Thymus (tissue), 11 donors: Measurements from ENCODE around the gene PIP4K2C. TPM values are rescaled to one million over a fixed set of nuclear protein-coding genes. Genes with fewer than 3 reads are reported as not detected.
"Not testable (repeated sequence)": the region's sequence is repeated elsewhere in the genome, so short reads cannot be mapped to it uniquely, and the experiment has no call there.

Source experiments
- DNase-seq, 9 donors: peaks; one replicate each; pipeline ENCODE4 v3.0.0-alpha.2; 2013; ENCODE audit warnings: low spot score in 9 of 9, low read depth in 6 of 9, missing footprints in 1 of 9
- H3K27ac ChIP-seq, 2 donors: one replicate each; pipeline ENCODE4 v1.5.1; 2013; ENCODE audit warnings: control low read depth in 1 of 2, low read depth in 1 of 2, low read length in 1 of 2, mild to moderate bottlenecking in 1 of 2, moderate library complexity in 1 of 2
- H3K27me3 ChIP-seq, 2 donors: one replicate each; pipeline ENCODE4 v1.5.1; 2013; ENCODE audit warnings: low read length in 1 of 2; ENCODE audit not compliant: control insufficient read depth in 2 of 2, insufficient read depth in 1 of 2
- H3K36me3 ChIP-seq, 2 donors: one replicate each; pipeline ENCODE4 v1.5.1; 2013; ENCODE audit warnings: low read length in 1 of 2, mild to moderate bottlenecking in 1 of 2, moderate library complexity in 1 of 2; ENCODE audit not compliant: control insufficient read depth in 2 of 2, insufficient read depth in 2 of 2
- H3K4me1 ChIP-seq, 2 donors: one replicate each; pipeline ENCODE4 v1.5.1; 2013; ENCODE audit warnings: low read length in 2 of 2; ENCODE audit not compliant: control insufficient read depth in 2 of 2, insufficient read depth in 2 of 2
- H3K4me3 ChIP-seq, 2 donors: one replicate each; pipeline ENCODE4 v1.5.1; 2013; ENCODE audit warnings: low read length in 2 of 2, control low read depth in 1 of 2, mild to moderate bottlenecking in 1 of 2
- H3K9me3 ChIP-seq, 2 donors: one replicate each; pipeline ENCODE4 v1.5.1; 2013; ENCODE audit warnings: low read length in 1 of 2, mild to moderate bottlenecking in 1 of 2; ENCODE audit not compliant: control insufficient read depth in 2 of 2, insufficient read depth in 1 of 2
- WGBS: extraction: QIAGEN DNeasy Blood & Tissue Kit; methylation state at CpG from one replicate; pipeline ENCODE4 v1.1.7; 2013; 5-methylcytosine and 5-hydroxymethylcytosine counted together
- polyA plus RNA-seq: library from polyadenylated mRNA; stranded (reverse); fragments of 200-250 nt; gene quantifications from one replicate; pipeline ENCODE4 v1.2.3, GENCODE V29; 2013
- total RNA-seq: library from RNA; stranded (reverse); fragments of 120-200 nt; gene quantifications from one replicate; pipeline ENCODE4 v1.2.4, GENCODE V29; 2013
- donor health status: healthy.

PIP4K2C gene
- total and polyA plus RNA-seq, 2 donors, result 8.5 to 14.4 TPM

DNA sequence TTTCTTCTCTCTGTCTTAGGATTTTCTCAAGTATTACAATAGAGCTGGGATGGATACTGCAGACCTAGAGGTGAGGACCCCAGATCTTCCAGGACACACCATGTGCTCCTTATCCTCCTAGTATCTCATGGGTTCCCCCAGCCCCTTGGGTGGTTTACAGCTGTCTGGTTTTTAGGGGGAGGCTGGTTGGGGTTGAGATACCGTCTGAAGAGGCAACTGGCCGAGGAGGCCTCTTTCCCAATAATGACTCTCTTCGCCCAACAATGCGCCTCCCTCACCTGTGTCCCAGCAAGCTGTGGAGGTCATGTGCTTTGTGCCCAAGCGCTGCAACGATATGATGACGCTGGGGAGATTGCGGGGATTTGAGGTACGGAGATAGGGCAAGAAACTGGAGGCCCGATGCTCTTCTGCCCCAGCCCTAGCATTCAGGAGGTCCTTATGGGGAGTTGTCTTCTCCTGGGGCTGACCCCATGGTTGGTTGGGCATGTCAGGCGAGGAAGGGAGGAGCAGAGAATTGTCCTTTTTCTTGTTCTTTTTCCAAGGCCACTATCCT, 24.0 kb downstream of the PIP4K2C start:
- Histone ChIP-seq H3K4me1 (peaks cover 8 to 32% of the 10 kb centered on the region in 2 donors), H3K27ac (no peak overlapping the region), H3K27me3 (peaks cover 48 to 99% of the 10 kb centered on the region in 2 donors), H3K4me3 (no peak overlapping the region), H3K36me3 (no peaks in the 10 kb centered on the region), H3K9me3 (peaks cover 0 to 3% of the 10 kb centered on the region in 2 donors)
- DNase-seq, result no peak
- WGBS, result 87% methylated on average over 11 of the region's 11 CpGs

DNA sequence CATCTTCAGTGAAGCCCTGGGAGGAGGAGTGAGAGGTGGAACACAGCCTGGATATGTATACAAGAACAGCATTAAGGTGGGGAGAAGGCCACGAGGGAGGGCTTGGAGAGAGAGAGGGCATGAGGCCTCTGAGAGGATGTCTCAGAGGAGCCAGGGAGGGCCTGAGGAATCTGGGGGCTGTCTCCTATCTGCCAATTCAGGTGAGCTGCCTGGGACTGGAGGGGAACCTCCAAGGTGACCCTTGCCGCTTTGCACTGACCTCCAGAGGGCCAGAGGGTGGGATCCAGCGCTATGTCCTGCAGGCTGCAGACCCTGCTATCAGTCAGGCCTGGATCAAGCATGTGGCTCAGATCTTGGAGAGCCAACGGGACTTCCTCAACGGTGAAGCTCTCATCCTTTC, 24.6 kb downstream of the PIP4K2C start:
- Histone ChIP-seq H3K27ac (no peak overlapping the region), H3K36me3 (no peaks in the 10 kb centered on the region), H3K9me3 (peaks cover 0 to 4% of the 10 kb centered on the region in 2 donors), H3K4me3 (no peak overlapping the region), H3K27me3 (peaks cover 52 to 99% of the 10 kb centered on the region in 2 donors), H3K4me1 (peaks cover 8 to 27% of the 10 kb centered on the region in 2 donors)
- no peak for DNase-seq
- 92% methylated on average over 5 of the region's 5 CpGs for WGBS

DNA sequence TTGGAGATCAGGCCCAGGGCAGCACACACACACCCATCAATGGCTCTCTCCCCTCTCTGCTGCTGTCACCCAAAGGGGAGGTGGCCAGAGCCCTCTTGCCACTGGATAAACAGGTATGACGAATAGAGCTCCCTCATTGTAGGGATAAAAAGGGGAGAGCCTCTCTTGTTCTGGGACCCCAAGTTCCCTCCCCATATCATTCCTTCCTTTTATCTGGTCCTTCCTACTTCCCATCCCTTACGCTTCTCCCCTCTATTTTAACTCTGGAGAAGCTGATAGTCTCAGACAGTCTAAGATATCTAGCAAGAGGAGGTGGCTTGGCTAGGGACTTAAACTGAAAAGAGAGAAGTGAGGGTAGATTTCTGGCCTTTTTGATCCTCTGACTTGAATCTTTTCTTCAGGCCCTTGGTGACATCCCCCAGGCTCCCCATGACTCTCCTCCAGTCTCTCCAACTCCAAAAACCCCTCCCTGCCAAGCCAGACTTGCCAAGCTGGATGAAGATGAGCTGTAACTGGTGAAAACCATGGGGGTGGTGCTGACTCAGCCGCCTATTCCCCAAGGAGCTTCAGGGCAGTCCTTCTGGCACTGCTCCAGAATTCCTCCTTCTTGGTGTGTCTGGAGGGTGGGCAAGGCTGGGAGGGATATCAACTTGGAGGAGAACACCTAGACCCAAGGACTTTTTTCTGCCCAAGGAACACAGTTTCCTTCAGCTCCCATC, 25.6 kb downstream of the PIP4K2C start:
- DNase-seq, result no peak
- WGBS, result 91% methylated on average over 3 of the region's 3 CpGs
- no peaks in the 10 kb centered on the region for H3K36me3 ChIP-seq
- no peak overlapping the region for H3K4me3 ChIP-seq
- peaks cover 53 to 99% of the 10 kb centered on the region in 2 donors for H3K27me3 ChIP-seq
- H3K9me3 ChIP-seq, result peaks cover 0 to 10% of the 10 kb centered on the region in 2 donors
- no peak overlapping the region for H3K27ac ChIP-seq
- peaks cover under 1 to 29% of the 10 kb centered on the region in 2 donors for H3K4me1 ChIP-seq

GRCh38 chr12:57617942-57618341, 26.9 kb downstream of the PIP4K2C start:
- Histone ChIP-seq H3K9me3 (peaks cover 0 to 10% of the 10 kb centered on the region in 2 donors), H3K36me3 (no peaks in the 10 kb centered on the region), H3K27ac (no peak overlapping the region), H3K4me1 (peaks cover 0 to 33% of the 10 kb centered on the region in 2 donors), H3K27me3 (peaks cover 56 to 99% of the 10 kb centered on the region in 2 donors), H3K4me3 (no peak overlapping the region)
- 54% methylated on average over 11 of the region's 11 CpGs for WGBS
- no peak for DNase-seq

DNA sequence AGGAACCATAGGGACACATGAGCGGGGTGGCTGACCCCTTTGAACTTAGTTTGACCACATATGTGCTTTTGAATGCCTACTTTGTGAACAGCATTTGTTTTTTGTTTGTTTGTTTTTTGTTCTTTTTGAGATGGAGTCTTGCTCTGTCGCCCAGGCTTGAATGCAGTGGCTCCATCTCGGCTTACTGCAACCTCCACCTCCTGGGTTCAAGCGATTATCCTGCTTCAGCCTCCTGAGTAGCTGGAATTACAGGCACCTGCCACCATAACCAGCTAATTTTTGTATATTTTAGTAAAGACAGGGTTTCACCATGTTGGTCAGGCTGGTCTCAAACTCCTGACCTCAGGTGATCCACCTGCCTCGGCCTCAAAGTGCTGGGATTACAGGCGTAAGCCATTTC, 27.4 kb downstream of the PIP4K2C start:
- H3K27ac ChIP-seq, H3K9me3 ChIP-seq, H3K36me3 ChIP-seq, H3K4me3 ChIP-seq, DNase-seq: not testable (repeated sequence)
- Histone ChIP-seq H3K4me1 (peaks cover 0 to 33% of the 10 kb centered on the region in 2 donors), H3K27me3 (peaks cover 60 to 99% of the 10 kb centered on the region in 2 donors)
- WGBS, result 97% methylated on average over 6 of the region's 6 CpGs

- no peaks in the 10 kb centered on the region for H3K36me3 ChIP-seq
- H3K4me1 ChIP-seq, result peaks cover 0 to 29% of the 10 kb centered on the region in 2 donors
- no peak overlapping the region for H3K4me3 ChIP-seq
- DNase-seq, result no peak
- 52% methylated on average over 16 of the region's 16 CpGs for WGBS
- no peak overlapping the region for H3K27ac ChIP-seq
- peaks cover 62 to 99% of the 10 kb centered on the region in 2 donors for H3K27me3 ChIP-seq
- peaks cover 0 to 10% of the 10 kb centered on the region in 2 donors for H3K9me3 ChIP-seq
Observed at GRCh38 chr12:57618966-57619433, 28.0 kb downstream of the PIP4K2C start.

GRCh38 chr12:57619434-57620244, 28.6 kb downstream of the PIP4K2C start:
- H3K4me3 ChIP-seq, result no peak overlapping the region
- peaks cover 69 to 99% of the 10 kb centered on the region in 2 donors for H3K27me3 ChIP-seq
- H3K4me1 ChIP-seq, result peaks cover 0 to 23% of the 10 kb centered on the region in 2 donors
- no peaks in the 10 kb centered on the region for H3K36me3 ChIP-seq
- no peak overlapping the region for H3K27ac ChIP-seq
- no peak for DNase-seq
- WGBS, result 9% methylated on average over 46 of the region's 46 CpGs
- peaks cover 0 to 10% of the 10 kb centered on the region in 2 donors for H3K9me3 ChIP-seq

DNA sequence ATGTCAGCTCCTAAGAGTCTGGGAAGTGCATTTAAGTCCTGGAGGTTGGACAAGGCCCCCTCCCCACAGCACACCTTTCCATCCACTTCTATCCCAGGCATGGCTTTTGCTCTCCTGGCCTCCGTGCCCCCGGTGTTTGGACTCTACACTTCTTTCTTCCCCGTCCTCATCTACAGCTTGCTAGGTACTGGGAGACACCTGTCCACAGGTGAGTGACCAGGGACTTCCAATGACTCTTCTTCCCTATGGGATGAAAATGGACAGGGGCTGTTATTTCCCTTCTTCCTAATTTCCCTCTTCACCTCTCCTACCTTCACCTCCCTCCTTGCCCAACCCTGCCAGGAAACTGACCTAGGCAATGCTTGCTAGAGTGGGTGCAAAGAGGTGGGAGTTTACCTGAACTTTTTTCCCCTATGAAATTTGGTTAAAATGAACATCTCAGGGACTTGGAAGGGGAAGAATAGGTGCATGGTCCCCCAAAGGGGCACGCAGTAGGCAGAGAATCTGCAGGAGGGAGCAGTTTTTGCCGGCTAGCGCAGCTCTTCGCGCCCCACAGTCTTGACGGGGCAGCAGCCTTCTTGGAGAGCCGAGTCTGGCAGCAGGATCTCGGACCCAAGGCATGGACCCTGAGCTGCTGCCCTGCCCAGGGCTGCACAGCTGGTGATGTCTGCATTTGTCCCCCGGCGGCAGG, 29.4 kb downstream of the PIP4K2C start:
- Histone ChIP-seq H3K4me1 (peaks cover 0 to 21% of the 10 kb centered on the region in 2 donors), H3K36me3 (no peaks in the 10 kb centered on the region), H3K9me3 (peaks cover 0 to 10% of the 10 kb centered on the region in 2 donors), H3K4me3 (no peak overlapping the region), H3K27me3 (peaks cover 69 to 99% of the 10 kb centered on the region in 2 donors), H3K27ac (no peak overlapping the region)
- DNase-seq, result no peak
- 13% methylated on average over 13 of the region's 13 CpGs for WGBS
